ENCODE results near the gene ZBTB20.

The ZBTB20 gene

GRCh38 chr3:114850898-114851297, 296.2 kb downstream of the ZBTB20 start:
- H4K20me1 ChIP-seq (ENCODE audit: insufficient read depth, low read length) = no peaks in the 10 kb centered on the region
- no peaks in the 10 kb centered on the region for H3K4me1 ChIP-seq (ENCODE audit: low read length)
- H3F3A ChIP-seq (ENCODE audit: insufficient read depth, low read length) = no peaks in the 10 kb centered on the region
- H3K79me2 ChIP-seq (ENCODE audit: low read length) = no peaks in the 10 kb centered on the region
- no peaks in the 10 kb centered on the region for H3K36me3 ChIP-seq (replicated peaks; ENCODE audit: insufficient read depth, low read length)
- no peak overlapping the region for H3K4me2 ChIP-seq (ENCODE audit: low read depth, low read length)
- TF ChIP-seq EZH2 (optimal IDR thresholded peaks at IDR 0.05; ENCODE audit: low read depth, low read length) (no peak), CTCF (IDR thresholded peaks at IDR 0.05; ENCODE audit: low read length) (no peak), EZH2phosphoT487 (IDR thresholded peaks at IDR 0.05; ENCODE audit: low read length) (no peak)
- no peaks in the 10 kb centered on the region for H3K9me2 ChIP-seq (replicated peaks; ENCODE audit: insufficient read depth, low read length)
- H3K4me3 ChIP-seq (ENCODE audit: low read length) = no peak overlapping the region
- H2AFZ ChIP-seq (ENCODE audit: low read length) = no peak overlapping the region
- no peak overlapping the region for H3K9ac ChIP-seq (ENCODE audit: low read length)
- H3K27me3 ChIP-seq (replicated peaks; ENCODE audit: insufficient read depth, low read length) = no peaks in the 10 kb centered on the region
- DNase-seq = no peak
- no peaks in the 10 kb centered on the region for H3K9me3 ChIP-seq (replicated peaks; ENCODE audit: insufficient read depth, low read length)
- H3K27ac ChIP-seq (ENCODE audit: low read length) = no peak overlapping the region

- H3F3A ChIP-seq (ENCODE audit: insufficient read depth, low read length) = no peaks in the 10 kb centered on the region
- no peaks in the 10 kb centered on the region for H3K27me3 ChIP-seq (replicated peaks; ENCODE audit: insufficient read depth, low read length)
- no peaks in the 10 kb centered on the region for H3K9me3 ChIP-seq (replicated peaks; ENCODE audit: insufficient read depth, low read length)
- no peak overlapping the region for H3K9ac ChIP-seq (ENCODE audit: low read length)
- no peaks in the 10 kb centered on the region for H4K20me1 ChIP-seq (ENCODE audit: insufficient read depth, low read length)
- no peak overlapping the region for H2AFZ ChIP-seq (ENCODE audit: low read length)
- DNase-seq = no peak
- no peak overlapping the region for H3K27ac ChIP-seq (ENCODE audit: low read length)
- TF ChIP-seq EZH2 (optimal IDR thresholded peaks at IDR 0.05; ENCODE audit: low read depth, low read length) = no peak
- no peak for TF ChIP-seq CTCF (IDR thresholded peaks at IDR 0.05; ENCODE audit: low read length)
- TF ChIP-seq EZH2phosphoT487 (IDR thresholded peaks at IDR 0.05; ENCODE audit: low read length) = no peak
- no peaks in the 10 kb centered on the region for H3K36me3 ChIP-seq (replicated peaks; ENCODE audit: insufficient read depth, low read length)
- no peak overlapping the region for H3K4me3 ChIP-seq (ENCODE audit: low read length)
- H3K4me2 ChIP-seq (ENCODE audit: low read depth, low read length) = no peak overlapping the region
- H3K4me1 ChIP-seq (ENCODE audit: low read length) = no peaks in the 10 kb centered on the region
- no peaks in the 10 kb centered on the region for H3K79me2 ChIP-seq (ENCODE audit: low read length)
- no peaks in the 10 kb centered on the region for H3K9me2 ChIP-seq (replicated peaks; ENCODE audit: insufficient read depth, low read length)
Observed at GRCh38 chr3:114848643-114849350, 298.3 kb downstream of the ZBTB20 start.

GRCh38 chr3:114848082-114848481, 299.0 kb downstream of the ZBTB20 start:
- no peak overlapping the region for H2AFZ ChIP-seq (ENCODE audit: low read length)
- H4K20me1 ChIP-seq (ENCODE audit: insufficient read depth, low read length) = no peaks in the 10 kb centered on the region
- H3K9me3 ChIP-seq (replicated peaks; ENCODE audit: insufficient read depth, low read length) = no peaks in the 10 kb centered on the region
- H3K9me2 ChIP-seq (replicated peaks; ENCODE audit: insufficient read depth, low read length) = no peaks in the 10 kb centered on the region
- H3K36me3 ChIP-seq (replicated peaks; ENCODE audit: insufficient read depth, low read length) = no peaks in the 10 kb centered on the region
- no peak for TF ChIP-seq CTCF (IDR thresholded peaks at IDR 0.05; ENCODE audit: low read length)
- no peak for TF ChIP-seq EZH2phosphoT487 (IDR thresholded peaks at IDR 0.05; ENCODE audit: low read length)
- no peak for TF ChIP-seq EZH2 (optimal IDR thresholded peaks at IDR 0.05; ENCODE audit: low read depth, low read length)
- no peak overlapping the region for H3K9ac ChIP-seq (ENCODE audit: low read length)
- H3K4me3 ChIP-seq (ENCODE audit: low read length) = no peak overlapping the region
- no peaks in the 10 kb centered on the region for H3K27me3 ChIP-seq (replicated peaks; ENCODE audit: insufficient read depth, low read length)
- no peaks in the 10 kb centered on the region for H3K4me1 ChIP-seq (ENCODE audit: low read length)
- H3K79me2 ChIP-seq (ENCODE audit: low read length) = no peaks in the 10 kb centered on the region
- no peak for DNase-seq
- H3K4me2 ChIP-seq (ENCODE audit: low read depth, low read length) = no peak overlapping the region
- H3F3A ChIP-seq (ENCODE audit: insufficient read depth, low read length) = no peaks in the 10 kb centered on the region
- no peak overlapping the region for H3K27ac ChIP-seq (ENCODE audit: low read length)

Data from MM.1S (cell line).